ENCODE results near the gene AP5Z1.

Gene AP5Z1

DNA sequence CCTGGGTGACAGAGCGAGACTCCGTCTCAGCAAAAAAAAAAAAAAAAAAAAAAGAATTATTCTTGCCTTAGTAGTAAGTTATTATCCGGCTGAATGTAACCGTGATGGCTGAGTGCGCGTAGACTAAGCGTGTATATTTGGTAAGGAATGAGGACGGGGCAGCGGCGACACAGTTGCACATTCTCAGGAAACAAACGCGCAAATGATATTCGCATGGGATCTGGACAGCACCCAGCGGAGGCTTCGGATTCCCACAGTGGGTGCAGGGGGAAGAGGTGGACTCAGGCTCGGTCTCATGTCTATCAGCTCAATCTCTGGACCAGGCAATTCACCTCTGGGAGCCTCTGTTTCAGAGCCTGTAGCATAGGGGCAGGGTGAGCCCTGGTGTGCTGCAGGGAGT lies 57.3 kb downstream of the AP5Z1 start:
- no peak for TF ChIP-seq ZFX (IDR thresholded peaks at IDR 0.05)
- TF ChIP-seq, protein P1, sequence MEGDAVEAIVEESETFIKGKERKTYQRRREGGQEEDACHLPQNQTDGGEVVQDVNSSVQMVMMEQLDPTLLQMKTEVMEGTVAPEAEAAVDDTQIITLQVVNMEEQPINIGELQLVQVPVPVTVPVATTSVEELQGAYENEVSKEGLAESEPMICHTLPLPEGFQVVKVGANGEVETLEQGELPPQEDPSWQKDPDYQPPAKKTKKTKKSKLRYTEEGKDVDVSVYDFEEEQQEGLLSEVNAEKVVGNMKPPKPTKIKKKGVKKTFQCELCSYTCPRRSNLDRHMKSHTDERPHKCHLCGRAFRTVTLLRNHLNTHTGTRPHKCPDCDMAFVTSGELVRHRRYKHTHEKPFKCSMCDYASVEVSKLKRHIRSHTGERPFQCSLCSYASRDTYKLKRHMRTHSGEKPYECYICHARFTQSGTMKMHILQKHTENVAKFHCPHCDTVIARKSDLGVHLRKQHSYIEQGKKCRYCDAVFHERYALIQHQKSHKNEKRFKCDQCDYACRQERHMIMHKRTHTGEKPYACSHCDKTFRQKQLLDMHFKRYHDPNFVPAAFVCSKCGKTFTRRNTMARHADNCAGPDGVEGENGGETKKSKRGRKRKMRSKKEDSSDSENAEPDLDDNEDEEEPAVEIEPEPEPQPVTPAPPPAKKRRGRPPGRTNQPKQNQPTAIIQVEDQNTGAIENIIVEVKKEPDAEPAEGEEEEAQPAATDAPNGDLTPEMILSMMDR (conservative IDR thresholded peaks at IDR 0.05): no peak
- no peak overlapping the region for H3K27ac ChIP-seq

DNA sequence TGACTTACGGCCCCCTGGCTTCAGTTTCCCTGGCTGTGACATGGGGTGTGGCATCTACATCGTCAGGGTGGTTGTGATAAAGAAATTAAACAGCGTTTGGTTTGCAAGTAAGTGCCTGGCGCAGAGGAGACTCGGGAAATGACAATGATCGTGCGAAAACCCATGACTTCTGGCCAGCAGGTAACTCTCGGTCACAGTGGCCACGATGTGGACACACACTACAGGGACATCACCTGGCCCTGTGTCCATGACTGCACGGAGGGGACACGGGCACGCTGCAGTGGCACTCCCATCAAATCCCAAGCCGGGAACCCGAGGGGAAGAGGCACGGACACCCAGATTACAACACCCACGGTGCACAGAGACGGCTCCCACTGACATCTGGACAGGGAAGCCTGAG lies 57.8 kb downstream of the AP5Z1 start:
- H3K27ac ChIP-seq: no peak overlapping the region
- TF ChIP-seq ZFX (IDR thresholded peaks at IDR 0.05): no peak
- TF ChIP-seq, protein P1 (conservative IDR thresholded peaks at IDR 0.05): no peak

GRCh38 chr7:4833691-4834600 lies 58.5 kb downstream of the AP5Z1 start:
- TF ChIP-seq, protein P1 (conservative IDR thresholded peaks at IDR 0.05): no peak
- no peak overlapping the region for H3K27ac ChIP-seq

- TF ChIP-seq, protein P1 (conservative IDR thresholded peaks at IDR 0.05): no peak
- TF ChIP-seq ZFX (IDR thresholded peaks at IDR 0.05): no peak
- no peak overlapping the region for H3K27ac ChIP-seq
Observed at GRCh38 chr7:4834601-4835397, 59.4 kb downstream of the AP5Z1 start.

- no peak overlapping the region for H3K27ac ChIP-seq
- no peak for TF ChIP-seq ZFX (IDR thresholded peaks at IDR 0.05)
- TF ChIP-seq, protein P1 (conservative IDR thresholded peaks at IDR 0.05): no peak
Observed at GRCh38 chr7:4835398-4836205, 60.2 kb downstream of the AP5Z1 start.

- TF ChIP-seq ZFX (IDR thresholded peaks at IDR 0.05): no peak
- TF ChIP-seq, protein P1 (conservative IDR thresholded peaks at IDR 0.05): no peak
- no peak overlapping the region for H3K27ac ChIP-seq
Observed at GRCh38 chr7:4836206-4836661, 60.8 kb downstream of the AP5Z1 start.

Data from C4-2B (cell line).